Fibroblast of the conjunctiva (primary cell): Measurements from ENCODE around the gene VGLL4.
"Not testable (repeated sequence)": the region's sequence is repeated elsewhere in the genome, so short reads cannot be mapped to it uniquely, and the experiment has no call there.

ENCODE experiments used
- DNase-seq: peaks from one replicate; pipeline ENCODE4 v3.0.0-alpha.2; 2010; ENCODE audit warnings: low read depth

VGLL4 gene

DNA sequence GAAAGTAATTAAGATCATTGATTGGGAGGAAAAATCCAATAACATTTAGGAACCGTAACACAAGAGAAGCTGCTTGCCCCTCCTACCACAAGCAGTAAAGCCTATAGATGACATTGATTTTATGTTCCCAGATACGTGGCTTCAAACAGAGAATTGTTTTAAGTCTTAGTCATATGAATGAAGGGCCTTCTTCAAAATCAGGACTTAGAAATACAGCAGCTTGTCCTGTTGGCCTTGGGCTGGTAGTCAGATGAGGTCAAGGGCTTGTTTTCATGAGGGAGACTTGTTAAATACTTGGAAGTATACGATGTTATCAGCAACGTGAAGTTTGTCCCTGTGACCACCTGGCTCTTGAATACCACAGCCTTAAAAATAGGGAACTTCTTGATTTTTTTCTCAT lies 114.4 kb downstream of the VGLL4 start:
- no peak for DNase-seq

GRCh38 chr3:11526121-11526520 lies 117.6 kb downstream of the VGLL4 start:
- DNase-seq: not testable (repeated sequence)

- DNase-seq: no peak
Observed at GRCh38 chr3:11523572-11524101, 120.1 kb downstream of the VGLL4 start.

- no peak for DNase-seq
Observed at GRCh38 chr3:11522953-11523571, 120.7 kb downstream of the VGLL4 start.

DNA sequence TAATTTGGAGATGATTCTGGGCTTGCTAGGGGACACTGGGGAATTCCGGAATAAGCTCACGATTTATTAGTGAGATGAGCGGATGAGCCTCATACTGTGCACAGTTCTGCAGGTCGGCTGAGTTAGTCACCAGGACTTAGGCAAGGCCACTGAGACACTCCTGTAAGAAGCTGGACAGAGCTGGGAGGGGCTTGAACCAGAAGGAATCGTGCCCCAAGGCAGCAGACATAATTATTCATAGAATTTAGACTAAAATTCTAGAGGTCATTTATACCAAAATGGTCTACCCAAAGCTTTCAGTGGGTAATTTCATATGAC lies 121.4 kb downstream of the VGLL4 start:
- no peak for DNase-seq

DNA sequence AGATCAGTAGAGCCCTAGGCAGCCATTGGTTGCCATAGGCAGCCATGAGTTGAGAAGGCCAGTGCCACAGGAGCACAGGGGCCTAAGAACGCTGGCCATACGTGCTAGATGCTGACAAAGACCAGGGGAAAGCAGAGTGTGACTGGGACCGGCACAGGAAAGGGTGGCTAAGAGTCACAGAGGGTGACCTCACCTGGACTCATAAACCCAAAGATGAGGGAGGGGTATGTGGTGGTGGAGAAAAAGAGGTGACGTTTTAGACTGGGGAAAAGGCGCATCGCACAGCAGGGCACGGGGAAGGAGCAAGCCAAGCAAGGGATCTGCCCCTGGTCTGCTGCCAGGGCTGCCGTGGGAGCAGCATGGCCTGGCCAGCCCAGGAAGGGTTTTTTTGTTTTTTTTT lies 122.5 kb downstream of the VGLL4 start:
- no peak for DNase-seq

DNA sequence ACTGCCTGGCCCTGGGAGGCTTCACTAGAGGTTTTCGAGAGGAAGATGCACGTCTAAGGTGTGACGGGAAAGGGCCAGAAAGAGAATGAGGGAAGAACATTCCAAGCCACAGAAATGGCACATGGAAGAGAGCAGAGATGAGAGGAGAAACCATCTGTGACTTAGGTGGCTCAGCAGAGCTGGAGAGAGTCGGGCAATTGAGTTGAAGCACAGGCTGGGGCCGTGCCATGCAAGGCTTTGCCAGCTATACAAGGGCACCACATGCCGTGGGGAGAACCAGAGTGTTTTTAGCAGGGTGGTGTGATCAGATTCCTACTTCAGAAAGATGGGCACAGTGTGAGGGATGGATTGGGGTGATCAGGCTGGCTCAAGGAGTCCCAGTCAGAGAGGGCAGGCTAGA lies 126.1 kb downstream of the VGLL4 start:
- DNase-seq: no peak

- DNase-seq: no peak
Observed at GRCh38 chr3:11514191-11514821, 129.4 kb downstream of the VGLL4 start.

DNA sequence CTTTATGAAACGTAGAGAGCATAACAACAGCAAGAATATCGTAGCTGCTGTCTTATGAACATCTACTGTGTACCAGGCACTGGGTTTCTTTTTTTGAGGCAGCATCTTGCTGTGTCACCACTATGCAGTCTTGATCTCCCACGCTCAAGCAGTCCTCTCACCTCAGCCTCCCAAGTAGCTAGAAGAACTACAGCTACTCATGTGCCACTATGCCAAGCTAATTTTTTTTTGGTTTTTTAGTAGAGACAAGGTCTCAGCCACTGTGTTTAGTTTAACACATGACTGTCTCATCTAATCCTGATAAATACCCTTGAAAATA lies 129.9 kb downstream of the VGLL4 start:
- no peak for DNase-seq

GRCh38 chr3:11513125-11513816 lies 130.4 kb downstream of the VGLL4 start:
- not testable (repeated sequence) for DNase-seq

- DNase-seq: not testable (repeated sequence)
Observed at GRCh38 chr3:11511606-11512005, 132.1 kb downstream of the VGLL4 start.

- DNase-seq: no peak
Observed at GRCh38 chr3:11510356-11510755, 133.4 kb downstream of the VGLL4 start.

DNA sequence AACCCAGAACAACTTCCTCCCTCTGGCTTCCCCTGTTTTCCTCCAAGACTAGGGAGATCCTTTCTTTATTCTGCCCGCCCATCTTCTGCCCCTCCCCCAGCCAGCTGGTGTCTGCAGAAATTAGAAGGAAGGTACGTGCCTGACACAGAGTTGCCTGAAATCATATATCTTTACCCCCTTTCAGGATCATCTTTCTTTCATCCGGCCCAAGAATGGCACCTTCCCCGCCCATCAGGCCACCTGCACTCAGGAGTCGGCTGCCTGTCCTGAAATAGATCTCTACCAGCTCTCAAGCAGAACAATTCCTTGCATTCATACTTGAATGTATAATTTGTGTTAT lies 133.7 kb downstream of the VGLL4 start:
- DNase-seq: no peak

DNA sequence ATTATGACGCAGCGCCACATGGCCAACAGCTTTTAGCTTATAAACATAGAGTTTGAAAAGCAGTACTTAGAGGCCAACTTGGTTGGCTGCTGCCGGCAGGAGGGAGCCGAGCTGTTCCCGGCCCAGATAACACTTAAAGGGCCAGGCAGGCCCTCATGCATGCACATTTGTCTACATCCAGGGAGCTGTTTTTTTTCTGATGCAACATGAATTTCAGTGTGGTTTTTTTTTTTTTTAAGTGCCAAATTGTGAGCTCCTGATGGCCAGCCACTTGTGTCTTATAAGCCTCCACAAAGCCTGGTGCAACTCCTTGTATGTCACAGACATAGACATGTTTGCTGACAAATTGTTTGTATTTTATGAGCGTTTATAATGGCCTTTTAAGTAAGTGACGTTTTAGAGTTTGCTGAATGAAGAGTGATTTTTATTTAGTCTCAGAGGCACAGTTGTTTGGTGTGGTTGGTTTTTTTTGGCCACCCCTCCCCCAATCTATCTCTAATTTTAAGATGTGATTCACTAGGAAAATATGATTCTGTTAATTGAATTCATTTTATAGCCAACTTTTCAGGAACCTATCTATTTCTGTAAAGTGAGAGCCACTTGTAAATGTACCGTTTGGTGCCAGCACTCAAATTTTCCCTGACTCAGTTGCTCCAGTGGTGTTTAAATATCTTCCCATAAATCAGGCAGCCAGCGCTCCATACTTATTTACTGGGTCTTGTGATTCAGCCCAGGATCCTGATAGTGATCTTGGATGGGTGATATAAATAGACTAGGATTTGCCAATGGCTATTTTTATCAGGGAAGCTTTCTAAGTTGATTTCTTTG lies 134.3 kb downstream of the VGLL4 start:
- peak; percentile 95 for DNase-seq

- DNase-seq: no peak
Observed at GRCh38 chr3:11508346-11509172, 135.2 kb downstream of the VGLL4 start.

GRCh38 chr3:11507719-11508118 lies 136.0 kb downstream of the VGLL4 start:
- DNase-seq: no peak
